GM23338 (cell line): ENCODE data around the gene CDH12. TPM values are rescaled to one million over a fixed set of nuclear protein-coding genes. Genes with fewer than 3 reads are reported as not detected.

Experiments
- ATAC-seq: fragments of 200-7000 bp; cut with Tn5 transposase; 3 replicates; pipeline ENCODE4 v1.9.1; 2020
- DNase-seq: peaks from one replicate; pipeline ENCODE4 v3.0.0-alpha.2; 2015; ENCODE audit warnings: low spot score
- H2AFZ ChIP-seq: fragments of 200-600 bp; sonication (generic); 2 replicates; pipeline ENCODE4 v1.8.0; 2016; ENCODE audit warnings: antibody characterized with exemption, mild to moderate bottlenecking, moderate library complexity
- H3F3A ChIP-seq: fragments of 200-600 bp; sonication (generic); replicated peaks from 2 replicates; pipeline ENCODE4 v1.8.0; 2017; ENCODE audit warnings: antibody characterized with exemption, mixed run types, low read depth
- H3K27ac ChIP-seq: fragments of 200-600 bp; sonication (generic); 2 replicates; pipeline ENCODE4 v1.6.1; 2016; ENCODE audit warnings: low read depth
- H3K27me3 ChIP-seq: fragments of 200-600 bp; sonication (generic); 2 replicates; pipeline ENCODE4 v1.8.0; 2016; ENCODE audit warnings: mild to moderate bottlenecking, mixed run types, moderate library complexity; ENCODE audit not compliant: insufficient read depth
- H3K36me3 ChIP-seq: fragments of 200-600 bp; sonication (generic); 2 replicates; pipeline ENCODE4 v1.8.0; 2016; ENCODE audit warnings: mild to moderate bottlenecking; ENCODE audit not compliant: insufficient read depth
- H3K4me1 ChIP-seq: fragments of 200-600 bp; sonication (generic); 2 replicates; pipeline ENCODE4 v1.8.0; 2016; ENCODE audit warnings: mild to moderate bottlenecking, moderate library complexity; ENCODE audit not compliant: insufficient read depth
- H3K4me2 ChIP-seq: fragments of 200-600 bp; sonication (generic); 2 replicates; pipeline ENCODE4 v1.7.1; 2017; ENCODE audit warnings: mixed run types
- H3K4me3 ChIP-seq: fragments of 200-600 bp; sonication (generic); 2 replicates; pipeline ENCODE4 v1.6.1; 2016; ENCODE audit warnings: mixed run types
- H3K79me2 ChIP-seq: fragments of 200-600 bp; sonication (generic); replicated peaks from 2 replicates; pipeline ENCODE4 v1.8.0; 2017; ENCODE audit warnings: mild to moderate bottlenecking; ENCODE audit not compliant: insufficient read depth
- H3K9me2 ChIP-seq: fragments of 200-600 bp; sonication (generic); 2 replicates; pipeline ENCODE4 v1.8.0; 2017; ENCODE audit not compliant: insufficient read depth
- H4K20me1 ChIP-seq: fragments of 200-600 bp; sonication (generic); replicated peaks from 2 replicates; pipeline ENCODE4 v1.8.0; 2017; ENCODE audit warnings: mild to moderate bottlenecking; ENCODE audit not compliant: insufficient read depth
- H3K27ac Mint-ChIP-seq: 2 replicates; pipeline ENCODE4 v1.8.0; 2020; ENCODE audit warnings: inconsistent platforms, mild to moderate bottlenecking, moderate library complexity, mixed read lengths
- H3K27me3 Mint-ChIP-seq: 3 replicates; pipeline ENCODE4 v1.8.0; 2022; ENCODE audit warnings: low read depth, mild to moderate bottlenecking, moderate library complexity, mixed read lengths, inconsistent platforms; ENCODE audit not compliant: insufficient read depth, poor library complexity
- H3K36me3 Mint-ChIP-seq: 3 replicates; pipeline ENCODE4 v1.8.0; 2021; ENCODE audit warnings: low read depth, mild to moderate bottlenecking, inconsistent platforms, moderate library complexity, mixed read lengths
- H3K4me1 Mint-ChIP-seq: 3 replicates; pipeline ENCODE4 v1.8.0; 2020; ENCODE audit warnings: mild to moderate bottlenecking, inconsistent platforms, mixed read lengths
- H3K4me3 Mint-ChIP-seq: 3 replicates; pipeline ENCODE4 v1.8.0; 2021; ENCODE audit warnings: moderate library complexity, mild to moderate bottlenecking, inconsistent platforms, mixed read lengths
- H3K9me3 Mint-ChIP-seq: 3 replicates; pipeline ENCODE4 v1.8.0; 2020; ENCODE audit warnings: moderate library complexity, mild to moderate bottlenecking, inconsistent platforms, mixed read lengths
- CREB1 ChIP-seq: fragments of 250-450 bp; sonication (Bioruptor Pico); IDR thresholded peaks from 2 replicates; pipeline ENCODE4 v1.5.0; 2020; ENCODE audit warnings: low read depth, mild to moderate bottlenecking, moderate library complexity
- EZH2 ChIP-seq: fragments of 200-600 bp; sonication (generic); IDR thresholded peaks from one replicate; pipeline ENCODE4 v1.8.0; 2017; ENCODE audit warnings: antibody characterized with exemption, mild to moderate bottlenecking, low read depth; ENCODE audit not compliant: unreplicated experiment
- EZH2phosphoT487 ChIP-seq: fragments of 200-600 bp; sonication (generic); IDR thresholded peaks from one replicate; pipeline ENCODE4 v1.8.1; 2018; ENCODE audit warnings: antibody characterized with exemption; ENCODE audit not compliant: unreplicated experiment
- JUNB ChIP-seq: IDR thresholded peaks from one replicate; pipeline ENCODE4 v1.6.1; 2016; ENCODE audit warnings: antibody characterized with exemption; ENCODE audit not compliant: unreplicated experiment
- NANOG ChIP-seq: IDR thresholded peaks from 2 replicates; pipeline ENCODE4 v1.6.1; 2016; ENCODE audit warnings: antibody characterized with exemption, borderline replicate concordance
- POLR2AphosphoS5 ChIP-seq: IDR thresholded peaks from 2 replicates; pipeline ENCODE4 v1.6.1; 2016; ENCODE audit warnings: antibody characterized with exemption, low read depth
- STAT1 ChIP-seq: IDR thresholded peaks from one replicate; pipeline ENCODE4 v1.6.1; 2016; ENCODE audit warnings: antibody characterized with exemption; ENCODE audit not compliant: unreplicated experiment
- ZNF114 ChIP-seq: fragments of 250-450 bp; sonication (Bioruptor Pico); IDR thresholded peaks from 2 replicates; pipeline ENCODE4 v1.5.0; 2020; ENCODE audit warnings: mild to moderate bottlenecking, moderate library complexity
- ZNF331 ChIP-seq: fragments of 250-450 bp; sonication (Bioruptor Pico); IDR thresholded peaks from 2 replicates; pipeline ENCODE4 v1.5.0; 2020; ENCODE audit warnings: low read depth, mild to moderate bottlenecking, moderate library complexity
- ZNF462 ChIP-seq: fragments of 250-450 bp; sonication (Bioruptor Pico); IDR thresholded peaks from 2 replicates; pipeline ENCODE4 v1.5.0; 2020; ENCODE audit warnings: mild to moderate bottlenecking, moderate library complexity
- polyA plus RNA-seq: library from polyadenylated mRNA; unstranded; fragments of >200 nt; fragmentation: Nextera tagmentation; extraction: Ambion mirVana; gene quantifications from 2 replicates; pipeline ENCODE4 v1.2.1, GENCODE V29; 2016
- total RNA-seq: library from RNA; depleted of rRNA; stranded (reverse); fragments of >200 nt; shearing (Covaris generic); gene quantifications from 2 replicates; pipeline ENCODE4 v1.2.3, GENCODE V29; 2014
- TF ChIP-seq, protein P1 (sequence below): IDR thresholded peaks from 2 replicates; pipeline ENCODE4 v1.6.1; 2016; ENCODE audit warnings: antibody characterized with exemption
- TF ChIP-seq, protein P2 (sequence below), 2 experiments: fragments of 200-600 bp in 1 of 2; sonication (generic) in 1 of 2; conservative IDR thresholded peaks; 2 replicates each; pipeline versions ENCODE4 v1.5.1 to v1.6.1; 2016 to 2017; ENCODE audit warnings: antibody characterized with exemption in 2 of 2, low read depth in 2 of 2, mild to moderate bottlenecking in 2 of 2, moderate library complexity in 1 of 2
- TF ChIP-seq, protein P3 (sequence below): IDR thresholded peaks from one replicate; pipeline ENCODE4 v1.6.1; 2018; ENCODE audit warnings: antibody characterized with exemption; ENCODE audit not compliant: unreplicated experiment

Gene CDH12
- total and polyA plus RNA-seq, 2 experiments from 2014 or later = not detected

DNA sequence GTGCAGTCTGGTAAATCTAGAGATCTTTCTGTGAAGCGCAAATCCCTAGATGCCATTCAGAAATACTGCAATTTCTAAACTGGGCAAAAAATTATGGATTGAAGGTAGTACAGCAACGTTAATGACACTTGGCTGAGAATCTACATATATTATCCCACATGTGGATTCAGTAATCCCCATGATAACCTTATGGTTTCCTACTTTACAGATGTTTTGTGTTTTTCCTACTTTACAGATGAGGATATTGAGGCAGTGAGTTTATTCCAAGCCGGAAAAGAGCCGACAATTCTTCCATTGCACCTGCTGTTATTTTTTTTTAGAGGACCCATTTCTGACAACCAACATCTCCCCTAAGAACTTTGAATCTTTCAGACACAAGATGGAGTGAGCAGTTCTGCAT lies 796.5 kb downstream of the CDH12 start:
- Histone ChIP-seq H3K27me3 (no peaks in the 10 kb centered on the region), H4K20me1 (no peaks in the 10 kb centered on the region), H3K4me1 (peaks cover 11% of the 10 kb centered on the region), H3K36me3 (no peaks in the 10 kb centered on the region), H3F3A (no peaks in the 10 kb centered on the region), H3K79me2 (no peaks in the 10 kb centered on the region), H3K27ac (no peak overlapping the region), H3K4me3 (no peak overlapping the region), H3K9me2 (no peaks in the 10 kb centered on the region), H3K4me2 (no peak overlapping the region), H2AFZ (no peak overlapping the region)
- ATAC-seq = no peak
- Mint-ChIP-seq H3K27me3 (no peaks in the 10 kb centered on the region), H3K9me3 (no peaks in the 10 kb centered on the region), H3K27ac (no peak overlapping the region), H3K4me3 (no peak overlapping the region), H3K36me3 (no peaks in the 10 kb centered on the region), H3K4me1 (peaks cover 15% of the 10 kb centered on the region)
- TF ChIP-seq, protein P1, sequence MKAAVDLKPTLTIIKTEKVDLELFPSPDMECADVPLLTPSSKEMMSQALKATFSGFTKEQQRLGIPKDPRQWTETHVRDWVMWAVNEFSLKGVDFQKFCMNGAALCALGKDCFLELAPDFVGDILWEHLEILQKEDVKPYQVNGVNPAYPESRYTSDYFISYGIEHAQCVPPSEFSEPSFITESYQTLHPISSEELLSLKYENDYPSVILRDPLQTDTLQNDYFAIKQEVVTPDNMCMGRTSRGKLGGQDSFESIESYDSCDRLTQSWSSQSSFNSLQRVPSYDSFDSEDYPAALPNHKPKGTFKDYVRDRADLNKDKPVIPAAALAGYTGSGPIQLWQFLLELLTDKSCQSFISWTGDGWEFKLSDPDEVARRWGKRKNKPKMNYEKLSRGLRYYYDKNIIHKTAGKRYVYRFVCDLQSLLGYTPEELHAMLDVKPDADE = no peak
- TF ChIP-seq ZNF114 (CRISPR knock-in tag) (no peak), ZNF462 (CRISPR knock-in tag) (no peak), EZH2phosphoT487 (no peak), POLR2AphosphoS5 (no peak), CREB1 (no peak), STAT1 (no peak), JUNB (no peak), ZNF331 (CRISPR knock-in tag) (no peak), EZH2 (no peak), NANOG (no peak)
- TF ChIP-seq, protein P2, sequence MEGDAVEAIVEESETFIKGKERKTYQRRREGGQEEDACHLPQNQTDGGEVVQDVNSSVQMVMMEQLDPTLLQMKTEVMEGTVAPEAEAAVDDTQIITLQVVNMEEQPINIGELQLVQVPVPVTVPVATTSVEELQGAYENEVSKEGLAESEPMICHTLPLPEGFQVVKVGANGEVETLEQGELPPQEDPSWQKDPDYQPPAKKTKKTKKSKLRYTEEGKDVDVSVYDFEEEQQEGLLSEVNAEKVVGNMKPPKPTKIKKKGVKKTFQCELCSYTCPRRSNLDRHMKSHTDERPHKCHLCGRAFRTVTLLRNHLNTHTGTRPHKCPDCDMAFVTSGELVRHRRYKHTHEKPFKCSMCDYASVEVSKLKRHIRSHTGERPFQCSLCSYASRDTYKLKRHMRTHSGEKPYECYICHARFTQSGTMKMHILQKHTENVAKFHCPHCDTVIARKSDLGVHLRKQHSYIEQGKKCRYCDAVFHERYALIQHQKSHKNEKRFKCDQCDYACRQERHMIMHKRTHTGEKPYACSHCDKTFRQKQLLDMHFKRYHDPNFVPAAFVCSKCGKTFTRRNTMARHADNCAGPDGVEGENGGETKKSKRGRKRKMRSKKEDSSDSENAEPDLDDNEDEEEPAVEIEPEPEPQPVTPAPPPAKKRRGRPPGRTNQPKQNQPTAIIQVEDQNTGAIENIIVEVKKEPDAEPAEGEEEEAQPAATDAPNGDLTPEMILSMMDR (conservative IDR thresholded peaks at IDR 0.05; ENCODE audit: low read depth in 2 of 2) = no peak
- TF ChIP-seq, protein P3, sequence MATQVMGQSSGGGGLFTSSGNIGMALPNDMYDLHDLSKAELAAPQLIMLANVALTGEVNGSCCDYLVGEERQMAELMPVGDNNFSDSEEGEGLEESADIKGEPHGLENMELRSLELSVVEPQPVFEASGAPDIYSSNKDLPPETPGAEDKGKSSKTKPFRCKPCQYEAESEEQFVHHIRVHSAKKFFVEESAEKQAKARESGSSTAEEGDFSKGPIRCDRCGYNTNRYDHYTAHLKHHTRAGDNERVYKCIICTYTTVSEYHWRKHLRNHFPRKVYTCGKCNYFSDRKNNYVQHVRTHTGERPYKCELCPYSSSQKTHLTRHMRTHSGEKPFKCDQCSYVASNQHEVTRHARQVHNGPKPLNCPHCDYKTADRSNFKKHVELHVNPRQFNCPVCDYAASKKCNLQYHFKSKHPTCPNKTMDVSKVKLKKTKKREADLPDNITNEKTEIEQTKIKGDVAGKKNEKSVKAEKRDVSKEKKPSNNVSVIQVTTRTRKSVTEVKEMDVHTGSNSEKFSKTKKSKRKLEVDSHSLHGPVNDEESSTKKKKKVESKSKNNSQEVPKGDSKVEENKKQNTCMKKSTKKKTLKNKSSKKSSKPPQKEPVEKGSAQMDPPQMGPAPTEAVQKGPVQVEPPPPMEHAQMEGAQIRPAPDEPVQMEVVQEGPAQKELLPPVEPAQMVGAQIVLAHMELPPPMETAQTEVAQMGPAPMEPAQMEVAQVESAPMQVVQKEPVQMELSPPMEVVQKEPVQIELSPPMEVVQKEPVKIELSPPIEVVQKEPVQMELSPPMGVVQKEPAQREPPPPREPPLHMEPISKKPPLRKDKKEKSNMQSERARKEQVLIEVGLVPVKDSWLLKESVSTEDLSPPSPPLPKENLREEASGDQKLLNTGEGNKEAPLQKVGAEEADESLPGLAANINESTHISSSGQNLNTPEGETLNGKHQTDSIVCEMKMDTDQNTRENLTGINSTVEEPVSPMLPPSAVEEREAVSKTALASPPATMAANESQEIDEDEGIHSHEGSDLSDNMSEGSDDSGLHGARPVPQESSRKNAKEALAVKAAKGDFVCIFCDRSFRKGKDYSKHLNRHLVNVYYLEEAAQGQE = no peak
- DNase-seq = no peak
